CMK (cell line): ENCODE measurements around the gene TEX101.
"Not testable (repeated sequence)": the region's sequence is repeated elsewhere in the genome, so short reads cannot be mapped to it uniquely, and the experiment has no call there.

Source experiments
- DNase-seq: peaks from one replicate; pipeline ENCODE4 v3.0.0-alpha.2; 2010; ENCODE audit warnings: low read depth

Gene TEX101

DNA sequence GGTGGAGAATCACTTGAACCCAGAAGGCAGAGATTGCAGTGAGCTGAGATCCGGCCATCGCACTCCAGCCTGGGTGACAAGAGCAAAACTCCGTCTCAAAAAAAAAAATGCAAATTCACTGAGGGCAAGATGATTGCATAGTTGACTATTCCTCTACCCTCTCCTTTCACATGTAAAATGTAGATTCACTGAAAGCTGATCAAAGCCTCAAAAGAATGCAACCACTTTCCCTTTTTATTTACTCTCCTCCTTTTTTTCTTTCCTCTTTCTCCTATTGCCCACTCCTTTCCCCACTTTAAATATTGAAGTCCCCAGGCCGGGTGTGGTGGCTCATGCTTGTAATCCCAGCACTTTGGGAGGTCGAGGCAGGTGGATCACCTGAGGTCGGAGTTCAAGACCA lies 6.3 kb downstream of the TEX101 start:
- DNase-seq: no peak

GRCh38 chr19:43422000-43422688 lies 7.5 kb downstream of the TEX101 start:
- no peak for DNase-seq

DNA sequence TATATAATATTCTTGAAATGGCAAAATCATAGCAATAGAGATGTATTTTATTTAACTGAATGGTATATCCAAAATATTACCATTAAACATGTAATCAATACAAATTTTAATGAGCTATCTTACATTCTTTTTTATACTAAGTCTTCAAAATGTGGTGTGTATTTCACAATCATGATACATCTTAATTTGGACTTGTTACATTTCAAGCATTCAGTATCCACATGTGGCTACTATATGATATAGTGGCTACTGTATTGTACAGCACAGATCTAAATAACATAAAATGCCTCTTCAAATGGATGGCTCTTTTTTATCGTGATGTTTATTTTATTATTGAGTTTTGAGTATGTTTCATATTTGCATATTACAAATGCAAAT lies 8.0 kb downstream of the TEX101 start:
- DNase-seq: no peak

DNA sequence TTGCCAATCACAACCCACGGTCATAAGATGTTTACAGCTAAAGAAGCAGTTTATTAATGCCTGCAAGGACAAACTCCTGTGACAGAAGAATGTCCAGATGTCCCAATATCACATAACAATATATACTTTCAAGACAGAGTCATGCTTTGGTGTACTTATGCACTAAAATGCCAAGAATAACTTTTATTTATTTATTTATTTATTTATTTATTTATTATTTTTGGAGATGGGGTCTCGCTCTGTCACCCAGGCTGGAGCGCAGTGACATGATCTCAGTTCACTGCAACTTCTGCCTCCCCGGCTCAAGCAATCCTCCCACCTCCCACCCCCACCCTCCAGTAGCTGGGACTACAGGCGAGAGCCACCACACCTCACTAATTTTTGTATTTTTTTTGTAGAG lies 9.1 kb downstream of the TEX101 start:
- no peak for DNase-seq

DNA sequence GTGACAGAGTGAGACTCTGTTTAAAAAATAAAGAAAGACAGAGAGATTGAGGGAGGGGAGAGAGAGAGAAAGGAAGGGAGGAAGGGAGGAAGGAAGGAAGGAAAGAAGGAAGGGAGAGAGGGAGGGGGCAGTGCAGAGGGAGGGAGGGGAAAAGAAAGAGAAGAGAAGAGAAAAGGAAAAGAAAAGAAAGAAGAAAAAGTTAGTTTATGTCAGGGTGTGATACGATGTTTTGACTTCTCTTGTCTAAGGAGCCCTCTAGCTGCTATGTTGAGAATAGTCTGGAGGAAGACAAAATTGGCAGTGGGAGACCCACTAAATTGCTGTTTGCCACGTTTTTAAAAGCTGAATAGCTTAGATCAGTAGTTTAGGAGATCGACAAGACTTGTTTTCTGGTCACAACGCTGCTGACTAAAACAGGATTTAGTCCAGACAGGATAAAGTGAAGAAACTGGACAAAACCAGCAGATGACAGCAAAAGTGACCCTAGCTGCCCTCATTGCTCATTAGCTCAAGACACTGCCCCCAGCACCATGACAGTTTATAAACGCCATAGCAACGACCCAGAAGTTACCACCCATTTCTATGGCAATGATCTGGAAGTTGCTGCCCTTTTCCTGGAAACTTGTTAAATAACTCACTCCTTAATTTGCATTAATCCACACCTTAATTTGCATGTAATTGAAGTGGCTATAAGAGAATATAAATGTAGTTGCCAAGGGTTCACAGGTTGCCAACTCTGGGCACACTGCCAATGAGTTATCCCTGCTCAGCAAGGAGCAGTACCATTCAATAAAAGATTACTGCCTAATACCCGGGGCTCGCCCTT lies 11.1 kb downstream of the TEX101 start:
- DNase-seq: no peak

DNA sequence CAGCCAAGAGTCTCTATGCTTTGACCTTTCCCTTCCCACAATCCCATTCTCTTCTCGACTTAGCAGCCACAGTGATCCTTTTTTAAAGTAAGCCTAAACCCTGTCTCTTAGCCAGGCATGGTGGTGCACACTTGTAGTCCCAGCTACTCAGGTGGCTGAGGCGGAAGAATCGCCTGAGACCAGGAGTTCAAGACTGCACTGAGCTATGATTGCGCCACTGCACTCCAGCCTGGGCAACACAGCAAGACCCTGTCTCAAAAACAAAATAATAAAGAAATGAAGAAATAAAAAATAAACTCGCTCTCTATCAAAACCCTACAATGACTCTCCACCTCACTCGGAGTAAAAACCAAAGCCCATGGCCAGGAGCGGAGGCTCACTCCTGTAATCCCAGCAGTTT lies 14.7 kb downstream of the TEX101 start:
- DNase-seq: no peak

DNA sequence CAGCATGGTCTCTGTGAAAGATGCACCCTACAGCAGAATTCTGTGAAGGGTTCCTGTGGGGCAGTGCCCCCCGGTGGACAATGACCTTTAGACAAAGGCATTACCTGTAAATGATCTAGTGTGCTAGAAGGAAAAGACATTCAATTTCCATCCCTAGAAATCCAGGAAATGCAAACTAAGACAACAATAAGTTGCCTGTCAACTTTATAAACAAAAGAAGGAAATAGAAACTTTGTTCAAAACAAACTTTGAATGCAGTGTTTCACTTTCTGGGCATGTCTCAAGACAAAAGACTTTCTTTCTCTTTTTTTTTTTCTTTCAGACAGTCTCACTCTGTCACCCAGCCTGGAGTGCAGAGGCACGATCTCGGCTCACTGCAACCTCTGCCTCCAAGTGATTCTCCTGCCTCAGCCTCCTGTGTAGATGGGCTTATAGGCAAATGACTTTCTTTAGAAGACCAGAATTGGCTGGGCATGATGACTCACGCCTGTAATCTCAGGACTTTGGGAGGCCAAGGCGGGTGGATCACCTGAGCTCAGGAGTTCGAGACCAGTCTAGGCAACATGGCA lies 15.5 kb downstream of the TEX101 start:
- DNase-seq: no peak

- DNase-seq: no peak
These were observed 16.3 kb downstream of the TEX101 start for GRCh38 chr19:43430976-43431375.

- no peak for DNase-seq
These were observed 18.6 kb downstream of the TEX101 start for GRCh38 chr19:43433358-43433673.

GRCh38 chr19:43433689-43434088 lies 19.0 kb downstream of the TEX101 start:
- DNase-seq: no peak

DNA sequence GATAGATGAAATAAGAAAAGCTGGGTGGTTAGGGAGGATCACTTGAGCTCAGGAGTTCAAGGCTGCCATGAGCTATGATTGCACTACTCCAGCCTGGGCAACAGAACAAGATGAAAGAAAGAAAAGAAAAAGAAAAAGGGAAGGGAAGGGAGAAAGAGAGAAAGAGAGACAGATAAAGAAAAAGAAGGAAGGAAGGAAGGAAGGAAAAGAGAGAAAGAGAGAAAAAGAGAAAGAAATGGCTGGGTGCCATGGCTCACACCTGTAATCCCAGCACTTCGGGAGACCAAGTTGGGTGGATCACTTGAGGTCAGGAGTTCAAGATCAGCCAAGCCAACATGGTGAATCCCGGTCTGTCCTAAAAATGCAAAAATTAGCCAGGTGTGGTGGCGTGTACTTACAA lies 21.1 kb downstream of the TEX101 start:
- DNase-seq: no peak

DNA sequence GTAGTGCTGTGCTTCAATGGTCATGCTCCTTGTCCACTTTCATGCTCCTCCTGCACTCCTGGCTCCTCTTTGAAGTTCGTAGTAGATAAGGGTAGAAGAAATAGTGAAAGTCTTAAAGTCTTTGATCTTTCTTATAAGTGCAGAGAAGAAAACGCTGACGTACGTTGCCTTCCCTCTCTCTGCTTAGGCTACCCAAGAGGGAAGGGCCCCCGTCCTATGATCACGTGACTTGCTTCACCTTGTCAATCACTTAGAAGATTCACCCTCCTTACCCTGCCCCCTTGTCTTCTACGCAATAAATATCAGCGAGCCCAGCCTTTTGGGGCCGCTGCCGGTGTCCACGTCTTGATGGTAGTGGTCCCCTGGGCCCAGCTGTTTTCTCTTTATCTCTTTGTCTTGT lies 22.6 kb downstream of the TEX101 start:
- not testable (repeated sequence) for DNase-seq

- no peak for DNase-seq
These were observed 23.0 kb downstream of the TEX101 start for GRCh38 chr19:43437712-43438111.

DNA sequence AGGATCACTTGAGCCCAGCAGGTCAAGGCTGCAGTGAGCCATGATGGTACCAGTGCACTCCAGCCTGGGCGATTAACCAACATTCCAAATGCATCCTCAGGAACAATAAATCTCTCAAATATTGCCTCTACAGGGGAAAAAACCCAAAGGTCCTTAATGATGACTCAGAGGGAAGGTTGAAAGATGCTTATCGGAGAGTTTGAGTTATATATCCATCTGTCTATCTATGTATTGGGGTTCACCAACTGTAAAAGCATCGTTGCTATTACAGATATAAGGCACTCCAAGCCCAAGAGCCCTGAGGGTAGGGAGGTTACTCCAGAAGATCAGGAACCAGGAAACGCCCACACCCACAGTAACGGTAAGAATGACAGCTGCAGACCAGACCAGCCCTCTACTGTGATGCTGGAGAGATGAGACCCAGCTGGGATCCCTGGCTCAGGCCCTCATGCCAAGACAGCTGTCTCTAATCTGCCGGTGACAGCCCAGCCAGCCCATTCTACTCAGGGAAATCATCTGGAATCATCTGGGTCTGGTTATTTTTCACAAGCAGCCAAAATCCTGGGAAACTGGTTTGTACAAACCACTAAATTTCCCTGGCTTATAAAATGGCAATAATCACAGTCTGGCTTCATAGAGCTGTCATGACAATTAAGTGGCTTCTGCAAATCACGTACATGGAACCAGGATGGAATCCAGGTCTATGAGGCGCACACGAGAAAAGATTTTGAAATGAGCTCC lies 23.8 kb downstream of the TEX101 start:
- no peak for DNase-seq

GRCh38 chr19:43439032-43439708 lies 24.5 kb downstream of the TEX101 start:
- DNase-seq: no peak

DNA sequence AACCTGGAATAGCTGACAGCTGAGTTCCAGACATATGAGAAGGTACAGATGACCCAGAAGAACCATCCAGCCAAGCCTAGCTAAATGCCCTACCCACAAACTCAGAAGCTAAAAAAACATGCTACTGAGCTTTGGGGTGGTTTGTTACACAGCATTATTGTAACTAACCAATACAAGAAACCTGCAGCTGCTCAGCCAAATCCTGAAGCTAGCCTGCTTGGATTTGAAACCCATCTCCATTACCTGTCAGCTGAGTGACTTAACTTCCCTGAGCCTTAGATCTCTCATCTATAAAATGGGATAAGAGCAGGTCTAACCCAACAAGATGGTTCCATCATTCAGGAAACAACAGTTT lies 25.0 kb downstream of the TEX101 start:
- DNase-seq: no peak

GRCh38 chr19:43441716-43442115 lies 27.0 kb downstream of the TEX101 start:
- DNase-seq: no peak

- DNase-seq: not testable (repeated sequence)
These were observed 29.4 kb downstream of the TEX101 start for GRCh38 chr19:43444091-43444490.

DNA sequence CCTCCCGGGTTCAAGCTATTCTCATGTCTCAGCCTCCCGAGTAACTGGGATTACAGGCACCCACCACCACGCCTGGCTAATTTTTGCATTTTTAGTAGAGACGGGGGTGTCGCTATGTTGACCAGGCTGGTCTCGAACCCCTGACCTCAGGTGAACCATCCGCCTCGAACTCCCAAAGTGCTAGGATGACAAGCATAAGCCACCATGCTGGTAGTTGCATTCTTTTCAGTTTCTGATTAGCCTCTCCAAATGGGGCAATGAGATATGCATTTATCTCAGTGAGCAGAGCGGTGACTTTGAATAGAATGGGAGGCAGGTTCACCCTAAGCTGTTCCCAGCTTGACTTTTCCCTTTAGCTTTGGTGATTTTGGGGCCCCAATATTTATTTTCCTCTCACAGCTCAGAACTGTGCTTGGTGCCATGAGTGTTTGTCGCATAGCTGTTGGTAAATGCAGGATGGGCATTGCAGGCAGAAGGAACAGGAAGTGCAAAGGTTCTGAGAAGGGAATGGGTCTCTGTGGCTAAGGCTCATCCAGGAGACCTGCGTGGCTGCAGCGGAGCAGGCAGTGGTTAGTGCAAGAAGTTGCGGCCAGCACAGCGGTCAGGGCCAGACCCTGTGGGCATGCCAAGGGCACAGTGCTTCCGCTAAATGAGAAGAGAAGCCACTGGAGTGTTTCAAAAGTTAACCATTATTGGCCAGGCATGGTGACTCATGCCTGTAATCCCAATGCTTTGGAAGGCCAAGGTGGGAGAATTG lies 30.0 kb downstream of the TEX101 start:
- DNase-seq: no peak

DNA sequence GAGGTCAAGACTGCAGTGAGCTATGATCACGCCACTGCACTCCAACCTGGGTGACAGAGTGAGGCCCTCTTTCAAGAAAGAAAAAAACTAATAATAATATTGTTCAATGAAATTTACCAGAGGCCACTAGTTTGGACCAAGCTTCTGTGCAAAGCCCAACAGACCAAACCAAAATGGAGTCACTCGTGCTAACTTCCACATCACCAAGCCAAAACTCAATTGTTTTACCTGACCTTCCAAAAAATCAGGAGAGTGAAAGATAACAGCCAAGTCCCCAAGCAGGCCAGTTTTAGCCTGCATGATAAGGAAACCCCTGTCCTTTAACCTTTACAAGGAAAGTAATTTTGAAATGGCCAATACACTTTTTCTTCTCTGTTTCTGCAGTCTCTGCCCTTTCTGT lies 30.7 kb downstream of the TEX101 start:
- no peak for DNase-seq

GRCh38 chr19:43446746-43447489 lies 32.2 kb downstream of the TEX101 start:
- DNase-seq: peak; percentile 42
